Right lobe of liver (tissue), 6 donors: Measurements from ENCODE around the gene POU2F3. TPM values are rescaled to one million over a fixed set of nuclear protein-coding genes. Genes with fewer than 3 reads are reported as not detected.

Experiments
- ATAC-seq, 4 donors: fragments of 200-7000 bp; cut with Tn5 transposase; one replicate each; pipeline ENCODE4 v1.9.1; 2020; ENCODE audit warnings: mild to moderate bottlenecking in 4 of 4, moderate library complexity in 4 of 4
- DNase-seq, 3 donors: peaks; one replicate each; pipeline ENCODE4 v3.0.0-alpha.2; 2020
- H3K27ac ChIP-seq, 3 donors: fragments of 200-600 bp; one replicate each; pipeline ENCODE4 v1.8.0; 2022
- H3K27me3 ChIP-seq, 2 donors: fragments of 200-600 bp; one replicate each; pipeline ENCODE4 v1.8.0; 2022
- H3K36me3 ChIP-seq, 4 donors: fragments of 200-600 bp; sonication (generic) in 1 of 4; one replicate each; pipeline versions ENCODE4 v1.5.1 to v1.8.0; 2017 to 2022; ENCODE audit warnings: control low read depth in 1 of 4
- H3K4me1 ChIP-seq, 4 donors: fragments of 200-600 bp; sonication (generic) in 1 of 4; one replicate each; pipeline versions ENCODE4 v1.5.1 to v1.8.0; 2017 to 2022; ENCODE audit warnings: control low read depth in 1 of 4
- H3K4me3 ChIP-seq, 3 donors: fragments of 200-600 bp; one replicate each; pipeline ENCODE4 v1.8.0; 2022
- H3K9me3 ChIP-seq, 4 donors: fragments of 200-600 bp; sonication (generic) in 1 of 4; one replicate each; pipeline versions ENCODE4 v1.5.1 to v1.8.0; 2017 to 2022; ENCODE audit warnings: control low read depth in 1 of 4
- CTCF ChIP-seq, 4 donors: fragments of 200-600 bp in 3 of 4; fragments of 450-650 bp in 1 of 4; IDR thresholded peaks; one replicate each; pipeline versions ENCODE4 v1.5.1 to v1.8.0; 2016 to 2022; ENCODE audit warnings: antibody characterized with exemption in 4 of 4, mild to moderate bottlenecking in 2 of 4
- POLR2A ChIP-seq: fragments of 450-650 bp; IDR thresholded peaks from one replicate; pipeline ENCODE4 v1.6.1; 2017; ENCODE audit warnings: antibody characterized with exemption, mild to moderate bottlenecking
- WGBS: methylation state at CpG from one replicate; pipeline ENCODE4 v1.1.6; 2018; ENCODE audit warnings: low coverage, low lambda C conversion rate; ENCODE audit not compliant: insufficient coverage; ENCODE audit errors: missing lambda C conversion rate; 5-methylcytosine and 5-hydroxymethylcytosine counted together
- intact Hi-C, 2 donors: fragments of 100-400 bp; cut with DNase I; formaldehyde crosslinking; loops; one replicate each; pipeline versions ENCODE4 v1.11.2 to v1.14.1; 2022
- total RNA-seq, 6 experiments: library from RNA; depleted of rRNA in 2 of 6; stranded (reverse); fragments of >200 nt in 2 of 6; fragmentation: NEBNext Ultra II Directional in 3 of 6; extraction: Animal tissue kit (Norgen Biotek cat#: 25700) in 3 of 6; gene quantifications; one replicate each; pipeline versions ENCODE4 v1.1.0 to v1.2.4, GENCODE V29; 2016 to 2023
- donor health status: DM: no; HTN: yes; CAD: no.
- donor health status: DM: no; HTN: no; CAD: no.
- donor health status: DM: no; HTN: no; CAD: no.
- donor health status: DM: no; HTN: yes; CAD: no.
- donor health status: DM: no; HTN: yes; CAD: no.

The POU2F3 gene
- total RNA-seq, 6 experiments from 2014 or later: not detected

- ATAC-seq: no peak
Measured at GRCh38 chr11:120214581-120214980, 25.4 kb upstream of the POU2F3 start.

GRCh38 chr11:120215634-120216033, 24.3 kb upstream of the POU2F3 start:
- H3K27me3 ChIP-seq: no peaks in the 10 kb centered on the region
- no peak for TF ChIP-seq CTCF (IDR thresholded peaks at IDR 0.05)
- peak; percentile 28 for TF ChIP-seq POLR2A
- H3K27ac ChIP-seq: peak overlapping the region; percentile 73 to 85 (median 83)
- 28% methylated on average over 5 of the region's 5 CpGs for WGBS
- intact Hi-C loops: no loop called here
- peaks cover 0 to 78% (median 34%) of the 10 kb centered on the region in 4 donors for H3K4me1 ChIP-seq
- ATAC-seq (peak; percentile 54 to 66 (median 59)), DNase-seq (peak; percentile 80 to 90 (median 83))
- no peaks in the 10 kb centered on the region for H3K9me3 ChIP-seq
- peaks cover 0 to 20% (median 0%) of the 10 kb centered on the region in 4 donors for H3K36me3 ChIP-seq
- H3K4me3 ChIP-seq: peak overlapping the region in 2 of 3 donors; percentile 26 to 90

More at GRCh38 chr11:120214581-120214980, 25.4 kb upstream of the POU2F3 start:
- intact Hi-C loops: no loop called here
- Histone ChIP-seq H3K27ac (peak overlapping the region; percentile 9 to 73 (median 19)), H3K27me3 (no peaks in the 10 kb centered on the region), H3K36me3 (peaks cover 0 to 17% (median 0%) of the 10 kb centered on the region in 4 donors), H3K4me3 (peak overlapping the region in 2 of 3 donors; percentile 9 to 90), H3K4me1 (peaks cover 0 to 75% (median 35%) of the 10 kb centered on the region in 4 donors), H3K9me3 (no peaks in the 10 kb centered on the region)
- 38% methylated on average over 5 of the region's 7 CpGs for WGBS
- no peak for DNase-seq
- TF ChIP-seq POLR2A: peak; percentile 22
- TF ChIP-seq CTCF (IDR thresholded peaks at IDR 0.05): no peak

- intact Hi-C loops: no loop called here
- no peak for TF ChIP-seq CTCF (IDR thresholded peaks at IDR 0.05)
- no peak for TF ChIP-seq POLR2A
- Histone ChIP-seq H3K4me1 (peaks cover 0 to 84% (median 39%) of the 10 kb centered on the region in 4 donors), H3K27ac (peak overlapping the region; percentile 73 to 85 (median 83)), H3K27me3 (no peaks in the 10 kb centered on the region), H3K4me3 (peak overlapping the region in 1 of 3 donors; percentile 90), H3K36me3 (peaks cover 0 to 24% (median 0%) of the 10 kb centered on the region in 4 donors), H3K9me3 (no peaks in the 10 kb centered on the region)
- WGBS: 81% methylated on average over 3 of the region's 8 CpGs
- no peak for ATAC-seq
- no peak for DNase-seq
Measured at GRCh38 chr11:120216426-120217102, 23.4 kb upstream of the POU2F3 start.

- H3K9me3 ChIP-seq: no peaks in the 10 kb centered on the region
- no peak overlapping the region for H3K4me3 ChIP-seq
- WGBS: 30% methylated on average over 3 of the region's 12 CpGs
- H3K36me3 ChIP-seq: peaks cover 0 to 24% (median 0%) of the 10 kb centered on the region in 4 donors
- H3K27me3 ChIP-seq: no peaks in the 10 kb centered on the region
- H3K4me1 ChIP-seq: peaks cover 0 to 88% (median 39%) of the 10 kb centered on the region in 4 donors
- H3K27ac ChIP-seq: peak overlapping the region in 2 of 3 donors; percentile 6 to 73
- intact Hi-C loops: no loop called here
- no peak for TF ChIP-seq POLR2A
- no peak for TF ChIP-seq CTCF (IDR thresholded peaks at IDR 0.05)
- ATAC-seq: no peak
- no peak for DNase-seq
Measured at GRCh38 chr11:120217526-120217925, 22.4 kb upstream of the POU2F3 start.
